ENCODE results near the gene MAN2B2.

The MAN2B2 gene

GRCh38 chr4:6581566-6582121 lies 6.7 kb downstream of the MAN2B2 start:
- WGBS (ENCODE audit: extremely low coverage, insufficient coverage, insufficient read length) = no CpG with 5 or more reads among the region's 11 CpGs
- H2BK120ac ChIP-seq (ENCODE audit: insufficient read depth, low read length, poor library complexity) = no peak overlapping the region

DNA sequence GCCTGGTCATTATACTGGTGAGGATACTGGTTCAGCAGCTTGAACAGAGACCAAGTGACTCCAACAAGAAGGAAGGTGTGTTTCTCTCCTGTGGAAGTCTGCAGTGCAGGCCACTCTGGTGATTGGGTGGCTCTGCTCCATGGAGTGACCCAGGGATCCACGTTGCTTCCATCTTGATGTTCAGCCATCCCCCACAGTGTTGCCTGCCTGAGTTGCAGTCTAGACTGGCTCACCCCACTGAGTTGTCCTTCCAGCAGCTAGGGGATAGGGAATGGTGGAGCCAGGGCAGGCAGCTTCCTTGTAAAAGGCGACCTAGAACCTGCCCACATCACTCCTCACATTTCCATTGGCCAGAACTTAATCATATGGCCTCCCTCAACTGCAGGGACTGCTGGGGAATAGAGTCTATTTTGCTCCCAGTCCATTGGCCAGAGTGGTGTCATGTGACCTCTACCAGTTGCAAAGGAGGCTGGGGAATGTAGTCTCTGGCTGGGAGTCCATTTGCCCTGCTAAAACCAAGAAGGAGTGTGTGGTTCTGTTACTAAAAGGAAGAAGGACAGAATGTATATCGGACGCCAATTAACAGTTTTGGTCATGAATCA lies 8.0 kb downstream of the MAN2B2 start:
- H2BK120ac ChIP-seq (ENCODE audit: insufficient read depth, low read length, poor library complexity) = no peak overlapping the region
- H3K9ac ChIP-seq (ENCODE audit: low read length) = no peak overlapping the region
- H4K12ac ChIP-seq (ENCODE audit: low read depth, low read length) = no peak overlapping the region
- DNase-seq = peak; percentile 19
- no peak overlapping the region for H3K4ac ChIP-seq (ENCODE audit: low read depth, low read length)
- H3K4me2 ChIP-seq (ENCODE audit: low read length) = no peak overlapping the region
- H2BK12ac ChIP-seq (ENCODE audit: low read length) = no peak overlapping the region
- no peak overlapping the region for H2AFZ ChIP-seq (ENCODE audit: insufficient read depth, low read length, poor library complexity)
- no peaks in the 10 kb centered on the region for H3K4me1 ChIP-seq (ENCODE audit: control insufficient read depth in 1 of 2, insufficient read depth in 2 of 2, low read length in 2 of 2)
- H3K4me3 ChIP-seq (ENCODE audit: low read depth, low read length) = no peak overlapping the region
- H2BK5ac ChIP-seq (ENCODE audit: low read depth, low read length, poor library complexity) = no peak overlapping the region
- H3K18ac ChIP-seq (ENCODE audit: low read length) = no peak overlapping the region
- H3K23ac ChIP-seq (ENCODE audit: low read length) = no peak overlapping the region
- no peaks in the 10 kb centered on the region for H3K27me3 ChIP-seq (ENCODE audit: insufficient read depth, low read length)
- H2AK5ac ChIP-seq (ENCODE audit: low read length) = no peak overlapping the region
- H3K79me2 ChIP-seq (ENCODE audit: control insufficient read depth, insufficient read depth, low read length, poor library complexity) = no peaks in the 10 kb centered on the region
- no peak overlapping the region for H3K14ac ChIP-seq (ENCODE audit: low read length)
- H3K27ac ChIP-seq (ENCODE audit: low read depth, low read length) = no peak overlapping the region
- H3K9me3 ChIP-seq (ENCODE audit: insufficient read depth, low read depth, low read length) = peaks cover 12% of the 10 kb centered on the region
- no CpG with 5 or more reads among the region's 4 CpGs for WGBS (ENCODE audit: extremely low coverage, insufficient coverage, insufficient read length)
- H4K8ac ChIP-seq (ENCODE audit: low read depth, low read length) = no peak overlapping the region
- H3K36me3 ChIP-seq (ENCODE audit: control insufficient read depth in 1 of 2, insufficient read depth in 2 of 2, low read length in 2 of 2) = peaks cover 18 to 28% of the 10 kb centered on the region in 2 experiments
- H4K91ac ChIP-seq (ENCODE audit: low read depth, low read length) = no peak overlapping the region
- no peaks in the 10 kb centered on the region for H3K79me1 ChIP-seq (ENCODE audit: low read length)

More at GRCh38 chr4:6581566-6582121, 6.7 kb downstream of the MAN2B2 start:
- H4K12ac ChIP-seq (ENCODE audit: low read depth, low read length) = no peak overlapping the region
- H2BK12ac ChIP-seq (ENCODE audit: low read length) = no peak overlapping the region
- H4K91ac ChIP-seq (ENCODE audit: low read depth, low read length) = no peak overlapping the region
- H4K8ac ChIP-seq (ENCODE audit: low read depth, low read length) = no peak overlapping the region
- H3K4me2 ChIP-seq (ENCODE audit: low read length) = no peak overlapping the region
- no peak overlapping the region for H3K9ac ChIP-seq (ENCODE audit: low read length)
- DNase-seq = no peak
- H3K4me1 ChIP-seq (ENCODE audit: control insufficient read depth in 1 of 2, insufficient read depth in 2 of 2, low read length in 2 of 2) = no peaks in the 10 kb centered on the region
- H3K79me1 ChIP-seq (ENCODE audit: low read length) = no peaks in the 10 kb centered on the region
- no peak overlapping the region for H3K23ac ChIP-seq (ENCODE audit: low read length)
- no peak overlapping the region for H3K18ac ChIP-seq (ENCODE audit: low read length)
- no peak overlapping the region for H2AK5ac ChIP-seq (ENCODE audit: low read length)
- no peak overlapping the region for H2BK5ac ChIP-seq (ENCODE audit: low read depth, low read length, poor library complexity)
- H3K4ac ChIP-seq (ENCODE audit: low read depth, low read length) = no peak overlapping the region
- H3K79me2 ChIP-seq (ENCODE audit: control insufficient read depth, insufficient read depth, low read length, poor library complexity) = no peaks in the 10 kb centered on the region
- no peaks in the 10 kb centered on the region for H3K27me3 ChIP-seq (ENCODE audit: insufficient read depth, low read length)
- H3K27ac ChIP-seq (ENCODE audit: low read depth, low read length) = no peak overlapping the region
- no peak overlapping the region for H3K14ac ChIP-seq (ENCODE audit: low read length)
- H2AFZ ChIP-seq (ENCODE audit: insufficient read depth, low read length, poor library complexity) = no peak overlapping the region
- peaks cover 18 to 36% of the 10 kb centered on the region in 2 experiments for H3K36me3 ChIP-seq (ENCODE audit: control insufficient read depth in 1 of 2, insufficient read depth in 2 of 2, low read length in 2 of 2)
- H3K4me3 ChIP-seq (ENCODE audit: low read depth, low read length) = no peak overlapping the region
- H3K9me3 ChIP-seq (ENCODE audit: insufficient read depth, low read depth, low read length) = peaks cover 13% of the 10 kb centered on the region

DNA sequence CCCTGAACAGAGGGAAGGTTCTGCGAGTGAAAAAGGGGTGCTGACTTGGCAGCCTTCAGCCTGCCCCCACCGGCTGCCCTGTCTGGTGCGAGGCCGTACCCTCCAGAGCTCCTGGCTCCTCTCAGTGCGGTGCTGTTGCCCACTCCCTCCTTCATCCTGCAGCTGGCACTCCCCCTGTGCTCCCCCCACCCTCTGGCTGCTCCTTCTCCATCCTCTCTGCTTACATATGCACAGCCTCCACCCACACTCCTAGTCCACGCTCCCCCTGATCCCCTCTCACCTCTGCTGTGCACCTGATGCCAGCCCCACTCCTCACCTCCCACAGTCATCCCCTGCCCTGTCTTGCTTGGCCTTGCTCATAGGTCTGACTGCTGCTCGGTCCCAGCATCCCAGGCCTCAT lies 9.9 kb downstream of the MAN2B2 start:
- Histone ChIP-seq H2AFZ (ENCODE audit: insufficient read depth, low read length, poor library complexity) (no peak overlapping the region), H3K9me3 (ENCODE audit: insufficient read depth, low read depth, low read length) (peaks cover 7% of the 10 kb centered on the region), H4K91ac (ENCODE audit: low read depth, low read length) (no peak overlapping the region), H3K27ac (ENCODE audit: low read depth, low read length) (no peak overlapping the region), H3K79me1 (ENCODE audit: low read length) (no peaks in the 10 kb centered on the region), H3K4ac (ENCODE audit: low read depth, low read length) (no peak overlapping the region), H3K27me3 (ENCODE audit: insufficient read depth, low read length) (no peaks in the 10 kb centered on the region), H3K4me3 (ENCODE audit: low read depth, low read length) (no peak overlapping the region), H2AK5ac (ENCODE audit: low read length) (no peak overlapping the region), H3K9ac (ENCODE audit: low read length) (no peak overlapping the region), H2BK5ac (ENCODE audit: low read depth, low read length, poor library complexity) (no peak overlapping the region), H3K4me1 (ENCODE audit: control insufficient read depth in 1 of 2, insufficient read depth in 2 of 2, low read length in 2 of 2) (no peaks in the 10 kb centered on the region), H3K79me2 (ENCODE audit: control insufficient read depth, insufficient read depth, low read length, poor library complexity) (no peaks in the 10 kb centered on the region), H3K18ac (ENCODE audit: low read length) (no peak overlapping the region), H3K4me2 (ENCODE audit: low read length) (no peak overlapping the region), H2BK12ac (ENCODE audit: low read length) (no peak overlapping the region), H3K14ac (ENCODE audit: low read length) (no peak overlapping the region), H3K36me3 (ENCODE audit: control insufficient read depth in 1 of 2, insufficient read depth in 2 of 2, low read length in 2 of 2) (peaks cover 10 to 14% of the 10 kb centered on the region in 2 experiments), H4K12ac (ENCODE audit: low read depth, low read length) (no peak overlapping the region), H2BK120ac (ENCODE audit: insufficient read depth, low read length, poor library complexity) (no peak overlapping the region), H4K8ac (ENCODE audit: low read depth, low read length) (no peak overlapping the region), H3K23ac (ENCODE audit: low read length) (no peak overlapping the region)
- DNase-seq = no peak
- no CpG with 5 or more reads among the region's 7 CpGs for WGBS (ENCODE audit: extremely low coverage, insufficient coverage, insufficient read length)

GRCh38 chr4:6586715-6587325 lies 11.8 kb downstream of the MAN2B2 start:
- no CpG with 5 or more reads among the region's 26 CpGs for WGBS (ENCODE audit: extremely low coverage, insufficient coverage, insufficient read length)

More at GRCh38 chr4:6586715-6587325, 11.8 kb downstream of the MAN2B2 start:
- H3K79me2 ChIP-seq (ENCODE audit: control insufficient read depth, insufficient read depth, low read length, poor library complexity) = no peaks in the 10 kb centered on the region
- H3K4ac ChIP-seq (ENCODE audit: low read depth, low read length) = no peak overlapping the region
- no peaks in the 10 kb centered on the region for H3K4me1 ChIP-seq (ENCODE audit: control insufficient read depth in 1 of 2, insufficient read depth in 2 of 2, low read length in 2 of 2)
- H2BK120ac ChIP-seq (ENCODE audit: insufficient read depth, low read length, poor library complexity) = no peak overlapping the region
- no peak overlapping the region for H4K12ac ChIP-seq (ENCODE audit: low read depth, low read length)
- no peak overlapping the region for H4K91ac ChIP-seq (ENCODE audit: low read depth, low read length)
- H3K79me1 ChIP-seq (ENCODE audit: low read length) = no peaks in the 10 kb centered on the region
- no peaks in the 10 kb centered on the region for H3K27me3 ChIP-seq (ENCODE audit: insufficient read depth, low read length)
- H3K9me3 ChIP-seq (ENCODE audit: insufficient read depth, low read depth, low read length) = peaks cover 7% of the 10 kb centered on the region
- no peak overlapping the region for H3K4me2 ChIP-seq (ENCODE audit: low read length)
- no peak overlapping the region for H3K14ac ChIP-seq (ENCODE audit: low read length)
- H2AK5ac ChIP-seq (ENCODE audit: low read length) = no peak overlapping the region
- H3K18ac ChIP-seq (ENCODE audit: low read length) = no peak overlapping the region
- no peak overlapping the region for H2BK5ac ChIP-seq (ENCODE audit: low read depth, low read length, poor library complexity)
- H3K9ac ChIP-seq (ENCODE audit: low read length) = no peak overlapping the region
- H4K8ac ChIP-seq (ENCODE audit: low read depth, low read length) = no peak overlapping the region
- H3K23ac ChIP-seq (ENCODE audit: low read length) = no peak overlapping the region
- H3K4me3 ChIP-seq (ENCODE audit: low read depth, low read length) = no peak overlapping the region
- H2AFZ ChIP-seq (ENCODE audit: insufficient read depth, low read length, poor library complexity) = no peak overlapping the region
- no peak overlapping the region for H2BK12ac ChIP-seq (ENCODE audit: low read length)
- H3K36me3 ChIP-seq (ENCODE audit: control insufficient read depth in 1 of 2, insufficient read depth in 2 of 2, low read length in 2 of 2) = peaks cover 3 to 5% of the 10 kb centered on the region in 2 experiments
- no peak for DNase-seq
- no peak overlapping the region for H3K27ac ChIP-seq (ENCODE audit: low read depth, low read length)
